DOHH2 (cell line): ENCODE measurements around the gene TDG.

Experiments
- EZH2phosphoT487 ChIP-seq: fragments of 200-600 bp; sonication (generic); IDR thresholded peaks from 2 replicates; pipeline ENCODE4 v1.6.1; 2017; ENCODE audit warnings: borderline replicate concordance, mild to moderate bottlenecking, antibody characterized with exemption, low read length, moderate library complexity, mixed read lengths
- TF ChIP-seq, protein P1 (sequence below): fragments of 200-600 bp; sonication (generic); IDR thresholded peaks from one replicate; pipeline ENCODE4 v1.5.1; 2014; ENCODE audit warnings: antibody characterized with exemption, mild to moderate bottlenecking, low read depth, low read length; ENCODE audit not compliant: poor library complexity, severe bottlenecking

DNA sequence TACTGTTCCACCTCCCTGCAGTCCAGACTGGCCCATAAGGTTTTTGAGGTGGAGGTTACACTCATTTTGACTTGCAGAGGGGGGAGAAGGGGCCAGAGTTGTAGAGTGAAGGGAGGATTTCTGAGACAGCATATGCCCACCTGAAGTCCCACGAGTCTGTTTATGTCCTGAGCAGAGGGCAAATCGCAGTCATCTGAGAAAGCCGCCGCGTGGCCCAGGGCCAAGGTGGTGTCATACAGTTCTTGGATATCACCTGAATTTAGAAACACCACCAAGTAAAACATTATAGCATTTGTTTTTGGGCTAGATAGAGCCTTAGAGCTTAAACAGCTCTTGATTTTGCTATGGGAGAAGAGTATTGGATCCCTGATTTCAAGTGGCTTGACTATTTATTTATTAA lies 30.9 kb downstream of the TDG start:
- TF ChIP-seq, protein P1, sequence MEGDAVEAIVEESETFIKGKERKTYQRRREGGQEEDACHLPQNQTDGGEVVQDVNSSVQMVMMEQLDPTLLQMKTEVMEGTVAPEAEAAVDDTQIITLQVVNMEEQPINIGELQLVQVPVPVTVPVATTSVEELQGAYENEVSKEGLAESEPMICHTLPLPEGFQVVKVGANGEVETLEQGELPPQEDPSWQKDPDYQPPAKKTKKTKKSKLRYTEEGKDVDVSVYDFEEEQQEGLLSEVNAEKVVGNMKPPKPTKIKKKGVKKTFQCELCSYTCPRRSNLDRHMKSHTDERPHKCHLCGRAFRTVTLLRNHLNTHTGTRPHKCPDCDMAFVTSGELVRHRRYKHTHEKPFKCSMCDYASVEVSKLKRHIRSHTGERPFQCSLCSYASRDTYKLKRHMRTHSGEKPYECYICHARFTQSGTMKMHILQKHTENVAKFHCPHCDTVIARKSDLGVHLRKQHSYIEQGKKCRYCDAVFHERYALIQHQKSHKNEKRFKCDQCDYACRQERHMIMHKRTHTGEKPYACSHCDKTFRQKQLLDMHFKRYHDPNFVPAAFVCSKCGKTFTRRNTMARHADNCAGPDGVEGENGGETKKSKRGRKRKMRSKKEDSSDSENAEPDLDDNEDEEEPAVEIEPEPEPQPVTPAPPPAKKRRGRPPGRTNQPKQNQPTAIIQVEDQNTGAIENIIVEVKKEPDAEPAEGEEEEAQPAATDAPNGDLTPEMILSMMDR = no peak
- TF ChIP-seq EZH2phosphoT487 = no peak
